Endothelial cell of umbilical vein (primary cell): Measurements from ENCODE around the gene USP35. TPM values are rescaled to one million over a fixed set of nuclear protein-coding genes. Genes with fewer than 3 reads are reported as not detected.

Source experiments
- BruUV-seq: library from RNA; stranded (reverse); fragments of 400-500 nt; replicated peaks from 2 replicates; lab custom pipeline; 2021; lab: Mats Ljungman, UMichigan
- CTCF ChIA-PET: fragments of 300-600, 350-600 bp; sonication (Branson Sonifier 250); formaldehyde crosslinking; loops from one replicate; lab custom pipeline; 2021; ENCODE audit warnings: antibody characterized with exemption, inconsistent platforms; lab: Charles Lee
- POLR2A ChIA-PET: fragments of 300-600, 350-600 bp; sonication (Branson Sonifier 250); formaldehyde crosslinking; loops from one replicate; lab custom pipeline; 2021; ENCODE audit warnings: antibody characterized with exemption, inconsistent platforms; lab: Charles Lee
- DNase-seq: peaks from one replicate; pipeline ENCODE4 v3.0.0-alpha.2; 2011; ENCODE audit warnings: low read depth, low spot score
- FAIRE-seq: peaks from 2 replicates; lab custom pipeline; 2011; peaks lifted over from hg19 to GRCh38; lab: Jason Lieb, UNC
- H2AFZ ChIP-seq: 2 replicates; pipeline ENCODE4 v1.6.0; 2012; ENCODE audit warnings: low read depth, low read length, control low read depth, inconsistent platforms
- H3K27ac ChIP-seq: 2 replicates; pipeline ENCODE4 v1.5.1; 2011; ENCODE audit warnings: low read depth, mild to moderate bottlenecking, control low read depth, low read length, moderate library complexity; ENCODE audit not compliant: insufficient read depth
- H3K27me3 ChIP-seq, 2 experiments: 2 replicates each; pipeline versions ENCODE4 v1.6.0 to v1.6.1; 2011; ENCODE audit warnings: low read length in 2 of 2, mixed read lengths in 1 of 2; ENCODE audit not compliant: control insufficient read depth in 2 of 2, insufficient read depth in 2 of 2
- H3K36me3 ChIP-seq, 2 experiments: 2 replicates in 1 of 2; 3 replicates in 1 of 2; pipeline ENCODE4 v1.5.1; 2011; ENCODE audit warnings: low read length in 2 of 2, mild to moderate bottlenecking in 1 of 2, moderate library complexity in 1 of 2; ENCODE audit not compliant: control insufficient read depth in 2 of 2, insufficient read depth in 2 of 2; ENCODE audit errors: extremely low read depth in 1 of 2
- H3K4me1 ChIP-seq: 3 replicates; pipeline ENCODE4 v1.5.1; 2011; ENCODE audit warnings: mild to moderate bottlenecking, low read length; ENCODE audit not compliant: control insufficient read depth, insufficient read depth; ENCODE audit errors: extremely low read depth
- H3K4me2 ChIP-seq: 2 replicates; pipeline ENCODE4 v1.6.1; 2011; ENCODE audit warnings: low read length, control low read depth, mixed read lengths; ENCODE audit not compliant: insufficient read depth
- H3K4me3 ChIP-seq, 3 experiments: fragments of 200-600 bp in 1 of 3; sonication (generic), shearing (Covaris generic) in 1 of 3; replicated peaks in 1 of 3; 2 replicates each; pipeline ENCODE4 v1.5.1; 2011 to 2016; ENCODE audit warnings: control low read depth in 3 of 3, low read length in 3 of 3, mild to moderate bottlenecking in 2 of 3, inconsistent platforms in 1 of 3, low read depth in 1 of 3, moderate library complexity in 1 of 3; ENCODE audit not compliant: insufficient read depth in 1 of 3
- H3K79me2 ChIP-seq: 2 replicates; pipeline ENCODE4 v1.6.0; 2012; ENCODE audit warnings: low read length, inconsistent platforms; ENCODE audit not compliant: control insufficient read depth, insufficient read depth
- H3K9ac ChIP-seq: replicated peaks from 2 replicates; pipeline ENCODE3; 2011; ENCODE audit warnings: low read length, control low read depth; ENCODE audit not compliant: insufficient read depth; ENCODE audit errors: extremely low read depth
- H3K9me1 ChIP-seq: replicated peaks from 3 replicates; pipeline ENCODE4 v1.6.0; 2011; ENCODE audit warnings: mild to moderate bottlenecking, low read length; ENCODE audit not compliant: control insufficient read depth, insufficient read depth; ENCODE audit errors: extremely low read depth
- H3K9me3 ChIP-seq: replicated peaks from 2 replicates; pipeline ENCODE4 v1.5.1; 2012; ENCODE audit warnings: low read length, inconsistent platforms; ENCODE audit not compliant: control insufficient read depth, insufficient read depth
- H4K20me1 ChIP-seq: replicated peaks from 2 replicates; pipeline ENCODE3; 2011; ENCODE audit warnings: mild to moderate bottlenecking, low read length; ENCODE audit not compliant: control insufficient read depth, insufficient read depth; ENCODE audit errors: extremely low read depth
- CTCF ChIP-seq, 2 donors: IDR thresholded peaks; 1 replicate in 1 of 2; 2 replicates in 1 of 2; pipeline ENCODE4 v1.5.1; 2011; ENCODE audit warnings: low read length in 2 of 2, mild to moderate bottlenecking in 2 of 2, moderate library complexity in 2 of 2, control low read depth in 1 of 2, inconsistent platforms in 1 of 2, low read depth in 1 of 2; ENCODE audit not compliant: insufficient read depth in 1 of 2; ENCODE audit errors: extremely low read depth in 1 of 2
- EZH2 ChIP-seq: IDR thresholded peaks from 2 replicates; pipeline ENCODE4 v1.6.1; 2012; ENCODE audit warnings: borderline replicate concordance, low read depth, mild to moderate bottlenecking, moderate library complexity, low read length, inconsistent platforms; ENCODE audit not compliant: severe bottlenecking
- FOS ChIP-seq: IDR thresholded peaks from 2 replicates; pipeline ENCODE4 v1.6.1; 2011; ENCODE audit warnings: mild to moderate bottlenecking, low read length, moderate library complexity, borderline replicate concordance; ENCODE audit not compliant: insufficient read depth
- GATA2 ChIP-seq: IDR thresholded peaks from 2 replicates; pipeline ENCODE4 v1.7.0; 2011; ENCODE audit warnings: low read depth, mild to moderate bottlenecking, moderate library complexity, mixed read lengths, low read length; ENCODE audit not compliant: insufficient read length, insufficient read depth
- JUN ChIP-seq: IDR thresholded peaks from 2 replicates; pipeline ENCODE4 v1.6.1; 2011; ENCODE audit warnings: borderline replicate concordance, low read depth; ENCODE audit not compliant: insufficient read length, insufficient read depth
- MAX ChIP-seq: IDR thresholded peaks from 2 replicates; pipeline ENCODE4 v1.6.1; 2011; ENCODE audit not compliant: insufficient read depth, insufficient read length
- MYC ChIP-seq: IDR thresholded peaks from one replicate; pipeline ENCODE4 v1.6.1; 2011; ENCODE audit warnings: mild to moderate bottlenecking, low read depth, low read length
- POLR2A ChIP-seq: IDR thresholded peaks from 2 replicates; pipeline ENCODE4 v1.6.1; 2012; ENCODE audit warnings: low read depth, mild to moderate bottlenecking, control low read depth, low read length
- POLR2AphosphoS5 ChIP-seq: IDR thresholded peaks from 2 replicates; pipeline ENCODE4 v1.6.1; 2012; ENCODE audit warnings: low read depth, mild to moderate bottlenecking, control low read depth, low read length, moderate library complexity; ENCODE audit not compliant: insufficient read depth
- dilution Hi-C: fragments of 300-500 bp; cut with MboI; formaldehyde crosslinking; loops from one replicate; pipeline ENCODE4 v1.15.0; 2019; ENCODE audit warnings: low sequenced_read_pairs; ENCODE audit not compliant: extremely low pct_ligation_motif_present
- intact Hi-C: fragments of 100-400 bp; cut with micrococcal nuclease; formaldehyde crosslinking; loops from one replicate; pipeline ENCODE4 v1.10.0; 2022
- polyA plus RNA-seq, 4 experiments: library from polyadenylated mRNA; depleted of rRNA in 3 of 4; stranded (reverse) in 3 of 4; unstranded in 1 of 4; fragments of >200 nt; gene quantifications; 2 replicates each; pipeline versions ENCODE4 v1.2.1 to v1.2.3, GENCODE V29; 2011 to 2012; ENCODE audit warnings: missing spikeins in 1 of 4
- total RNA-seq: library from RNA; stranded (reverse); gene quantifications from 2 replicates; pipeline ENCODE4 v1.2.3, GENCODE V29; 2021

Gene USP35
- total and polyA plus RNA-seq, 2 donors (not counting 3 experiments of a cell fraction or from before 2014, with no cell fraction given) = 8.9 to 12.4 TPM

- ChIA-PET POLR2A (no interaction called here), CTCF (interaction anchor here (0.9 to 2.2 kb wide), 4 partner anchors 9 to 33 kb away, joined by 3 to 7 read pairs (median 4); no protein-coding TSS in a partner anchor)
- dilution Hi-C loops = no loop called here
These were observed 73.1 kb downstream of the USP35 start for GRCh38 chr11:78261828-78262227.

More at GRCh38 chr11:78261828-78262227, 73.1 kb downstream of the USP35 start:
- no TSS peak for BruUV-seq
- no peak for FAIRE-seq
- H3K4me3 ChIP-seq = no peak overlapping the region
- peaks cover 2% of the 10 kb centered on the region for H3K9me1 ChIP-seq
- DNase-seq = no peak
- peaks cover 7% of the 10 kb centered on the region for H3K4me1 ChIP-seq
- H3K9ac ChIP-seq = no peak overlapping the region
- no peak for TF ChIP-seq GATA2
- TF ChIP-seq FOS = no peak
- TF ChIP-seq MAX = no peak
- no peak for TF ChIP-seq JUN
- TF ChIP-seq POLR2A = no peak
- TF ChIP-seq POLR2AphosphoS5 = no peak
- TF ChIP-seq MYC = no peak
- no peak for TF ChIP-seq EZH2
- TF ChIP-seq CTCF (IDR thresholded peaks at IDR 0.05; ENCODE audit: extremely low read depth in 1 of 2, insufficient read depth in 1 of 2, low read depth in 1 of 2, low read length in 2 of 2) = no peak
- no peak overlapping the region for H3K4me2 ChIP-seq
- intact Hi-C loops = no loop called here
- H2AFZ ChIP-seq = no peak overlapping the region
- H4K20me1 ChIP-seq = no peaks in the 10 kb centered on the region
- H3K9me3 ChIP-seq = no peaks in the 10 kb centered on the region
- H3K79me2 ChIP-seq = no peaks in the 10 kb centered on the region
- H3K36me3 ChIP-seq = no peaks in the 10 kb centered on the region
- no peaks in the 10 kb centered on the region for H3K27me3 ChIP-seq
- no peak overlapping the region for H3K27ac ChIP-seq
